H4 (cell line): ENCODE measurements around the gene RAD21L1. TPM values are rescaled to one million over a fixed set of nuclear protein-coding genes. Genes with fewer than 3 reads are reported as not detected.
A peak's percentile ranks its signal among the peaks of the same experiment; 100 is the strongest.
"Not testable (repeated sequence)": the region's sequence is repeated elsewhere in the genome, so short reads cannot be mapped to it uniquely, and the experiment has no call there.

ENCODE experiments used
- DNase-seq: peaks from one replicate; pipeline ENCODE4 v3.0.0-alpha.2; 2015; ENCODE audit warnings: low spot score
- total RNA-seq: library from RNA; depleted of rRNA; stranded (reverse); fragments of >200 nt; shearing (Covaris generic); gene quantifications from 2 replicates; pipeline ENCODE4 v1.2.3, GENCODE V29; 2014

RAD21L1 gene
- total RNA-seq, 1 experiment from 2014 or later: 0.12 TPM

DNA sequence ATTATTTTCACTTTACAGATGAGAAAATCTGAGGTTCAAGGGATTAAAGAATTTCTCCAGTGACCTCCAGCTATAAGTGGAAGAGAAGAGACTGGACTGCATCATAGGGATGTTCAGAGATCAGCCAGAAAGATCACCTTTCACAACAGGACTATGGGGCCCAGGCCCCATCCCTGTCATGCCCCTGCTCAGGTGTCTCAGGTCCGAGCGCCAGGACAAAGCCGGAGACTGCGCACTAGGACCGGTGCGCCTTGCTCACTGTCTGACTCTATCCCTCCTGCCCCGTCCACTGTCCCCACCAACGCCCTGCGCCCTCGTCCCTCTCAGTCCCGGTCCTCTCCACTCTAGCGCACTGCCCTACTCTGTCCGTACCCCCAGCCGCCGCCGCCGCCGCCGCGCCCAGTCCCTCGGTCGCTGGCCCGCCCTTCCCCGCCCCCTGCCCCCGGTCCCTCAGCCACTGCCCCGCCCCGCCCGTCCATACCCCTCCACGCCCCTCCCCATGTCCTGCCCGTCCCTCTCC, 521 bp upstream of the RAD21L1 start:
- peak; percentile 39 for DNase-seq

DNA sequence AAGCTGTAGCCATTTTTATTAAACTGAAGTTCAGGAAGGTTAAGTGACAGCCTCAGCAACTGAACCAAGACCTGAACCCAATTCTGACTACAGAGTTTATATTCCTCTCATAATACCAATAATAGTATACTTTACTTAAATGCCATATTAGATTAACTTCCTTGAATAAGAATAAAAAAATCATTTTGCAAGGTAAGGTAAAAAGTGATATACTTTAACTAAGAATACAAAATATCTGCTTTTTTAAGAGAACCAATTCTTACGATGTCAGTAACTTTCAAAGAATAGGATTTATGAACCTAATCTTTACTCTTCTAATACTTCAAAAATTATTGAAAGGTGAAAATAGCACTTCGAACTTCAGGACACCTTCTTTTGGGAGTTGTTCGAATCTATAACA, 3.7 kb downstream of the RAD21L1 start:
- no peak for DNase-seq

DNA sequence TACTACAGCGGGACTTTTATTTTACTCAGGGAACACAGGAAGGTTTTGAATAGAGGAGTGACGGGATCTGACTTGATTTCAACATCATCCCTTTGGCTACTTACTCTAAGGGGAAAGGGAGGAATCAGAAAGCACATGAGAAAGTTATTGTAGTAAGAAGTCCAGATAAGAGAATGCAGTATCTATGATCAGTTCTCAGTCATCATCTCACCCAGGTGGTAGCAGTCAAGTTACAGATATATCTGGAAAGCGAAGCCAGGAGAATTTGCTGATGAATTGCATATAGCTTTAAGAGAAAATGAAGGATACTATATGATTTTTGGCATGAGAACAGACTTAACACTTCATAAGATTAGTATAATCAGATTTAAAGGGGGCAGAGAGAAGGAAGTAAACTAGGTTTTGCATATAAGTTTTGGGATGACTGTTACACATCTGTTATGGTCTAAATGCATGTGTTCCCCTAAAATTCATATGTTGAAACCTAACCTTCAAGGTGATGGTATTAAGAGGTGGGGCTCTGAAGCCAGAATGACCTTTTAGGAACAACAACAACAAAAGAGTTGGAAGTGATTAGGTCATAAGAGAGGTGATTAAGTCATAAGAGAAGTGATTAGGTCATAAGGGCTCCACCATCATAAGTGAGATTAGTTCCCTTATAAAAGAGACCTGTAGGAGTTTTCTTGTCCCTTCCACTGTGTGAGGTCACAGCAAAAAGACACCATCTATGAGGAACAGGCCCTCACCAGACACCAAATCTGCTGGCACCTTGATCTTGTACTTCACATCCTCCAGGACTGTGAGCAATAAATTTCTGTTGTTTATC, 6.7 kb downstream of the RAD21L1 start:
- DNase-seq: no peak

DNA sequence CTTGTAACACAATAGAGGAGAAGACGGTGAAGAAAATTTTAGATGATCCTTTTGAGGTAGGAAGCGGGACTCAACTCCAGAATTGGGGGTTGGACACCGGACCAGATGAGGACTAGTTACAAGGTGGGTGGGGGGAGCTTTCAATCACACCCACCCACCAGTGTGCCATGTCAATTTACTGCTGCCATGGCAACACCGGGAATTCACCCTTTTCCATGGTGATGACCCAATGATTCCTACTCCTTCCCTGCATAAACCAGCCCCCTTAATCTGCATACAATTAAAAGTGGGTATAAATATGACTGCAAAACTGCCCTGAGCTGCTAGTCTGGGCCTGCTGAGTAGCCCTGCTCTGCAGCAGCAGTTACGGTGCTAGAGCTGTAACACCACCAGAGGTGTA, 14.7 kb downstream of the RAD21L1 start:
- DNase-seq: no peak

DNA sequence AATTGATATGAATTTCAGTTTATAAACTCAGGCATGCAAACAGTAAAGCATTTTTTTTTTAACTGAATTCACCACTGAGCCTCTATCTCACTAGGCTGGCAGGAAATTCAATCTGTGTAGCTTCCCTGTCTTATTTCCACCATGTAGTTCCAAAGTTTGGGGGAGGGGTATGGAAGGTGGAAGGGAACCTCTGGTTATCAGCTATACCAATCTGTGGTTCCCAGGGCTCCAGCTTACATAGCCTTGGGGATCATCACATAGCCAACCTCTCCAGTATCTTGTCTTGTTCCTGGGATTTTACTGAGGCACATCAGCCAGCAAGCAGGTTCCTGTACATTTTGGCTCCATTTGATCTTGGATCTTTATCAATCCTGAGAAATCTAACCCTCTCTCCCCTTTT, 15.6 kb downstream of the RAD21L1 start:
- no peak for DNase-seq

DNA sequence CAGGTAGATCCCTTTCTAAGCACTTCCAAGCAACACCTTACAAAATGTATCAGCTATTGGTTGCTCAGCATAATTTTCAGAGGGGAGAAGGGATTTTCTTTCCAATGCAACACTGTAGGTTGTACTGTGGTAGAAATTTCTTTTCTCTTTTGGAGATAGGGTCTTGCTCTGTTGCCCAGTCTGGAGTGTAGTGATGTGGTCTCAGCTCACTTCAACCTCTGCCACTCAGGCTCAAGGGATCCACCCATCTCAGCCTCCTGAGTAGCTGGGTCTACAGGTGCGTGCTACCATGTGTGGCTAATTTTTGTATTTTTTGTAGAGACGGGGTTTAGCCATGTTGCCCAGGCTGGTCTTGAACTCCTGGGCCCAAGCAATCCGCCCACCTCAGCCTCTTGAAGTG, 16.3 kb downstream of the RAD21L1 start:
- DNase-seq: no peak

DNA sequence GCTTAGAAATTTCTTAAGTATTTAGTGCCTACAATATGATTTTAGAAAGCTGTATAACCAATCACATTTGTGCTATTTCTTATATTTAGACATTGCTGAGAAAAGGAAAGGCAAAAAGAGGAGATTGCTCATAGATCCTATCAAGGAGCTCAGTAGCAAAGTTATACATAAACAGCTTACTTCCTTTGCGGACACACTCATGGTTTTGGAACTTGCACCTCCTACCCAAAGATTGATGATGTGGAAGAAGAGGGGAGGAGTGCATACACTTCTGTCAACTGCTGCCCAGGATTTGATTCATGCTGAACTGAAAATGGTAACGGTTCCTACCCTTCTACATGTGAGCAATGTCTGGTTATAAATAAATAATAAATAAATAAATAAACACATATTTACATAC, 16.7 kb downstream of the RAD21L1 start:
- peak; percentile 64 for DNase-seq

DNA sequence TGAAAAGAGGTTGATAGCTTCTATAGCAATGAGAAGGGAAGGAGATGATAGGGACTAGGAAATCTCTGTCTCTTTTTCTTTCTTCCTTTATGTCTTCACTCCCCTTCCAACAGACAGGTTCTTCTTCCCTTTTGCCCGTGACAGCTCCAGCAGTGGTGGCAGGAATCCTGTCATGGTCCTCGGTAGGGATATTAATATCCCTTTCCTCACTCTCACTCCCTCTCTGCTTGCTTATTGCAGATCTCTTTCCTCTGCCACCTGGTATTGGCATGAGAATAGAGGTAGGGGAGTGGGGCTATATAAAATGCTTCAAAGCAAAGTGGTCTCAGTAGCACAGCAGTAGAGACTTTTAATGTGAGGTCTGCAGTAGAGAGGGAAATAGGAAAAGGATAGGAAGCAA, 19.7 kb downstream of the RAD21L1 start:
- no peak for DNase-seq

DNA sequence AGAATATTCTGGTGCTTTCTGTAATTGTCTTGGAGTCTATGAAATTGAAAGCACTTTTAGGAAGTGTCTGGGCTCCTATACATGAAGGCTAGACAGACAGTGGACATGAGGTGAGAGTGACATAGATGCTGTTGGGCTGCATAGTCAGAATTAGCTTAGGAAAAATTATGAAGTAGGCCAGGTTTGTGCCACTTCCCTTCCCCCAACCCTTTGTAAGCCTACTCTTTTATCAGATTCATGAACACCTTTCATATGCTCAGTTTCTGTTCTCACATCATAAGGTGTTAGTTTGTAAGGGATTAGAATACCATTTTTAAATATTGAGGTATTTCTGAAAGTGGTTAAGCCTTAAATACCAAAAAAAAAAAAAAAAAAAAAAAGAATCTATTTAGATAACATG, 21.8 kb downstream of the RAD21L1 start:
- DNase-seq: no peak

DNA sequence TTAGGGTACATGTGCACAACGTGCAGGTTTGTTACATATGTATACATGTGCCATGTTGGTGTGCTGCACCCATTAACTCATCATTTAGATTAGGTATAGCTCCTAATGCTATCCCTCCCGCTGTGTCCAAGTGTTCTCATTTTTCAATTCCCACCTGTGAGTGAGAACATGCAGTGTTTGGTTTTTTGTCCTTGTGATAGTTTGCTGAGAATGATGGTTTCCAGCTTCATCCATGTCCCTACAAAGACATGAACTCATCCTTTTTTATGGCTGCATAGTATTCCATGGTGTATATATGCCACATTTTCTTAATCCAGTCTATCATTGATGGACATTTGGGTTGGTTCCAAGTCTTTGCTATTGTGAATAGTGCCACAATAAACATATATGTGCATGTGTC, 24.4 kb downstream of the RAD21L1 start:
- DNase-seq: not testable (repeated sequence)

DNA sequence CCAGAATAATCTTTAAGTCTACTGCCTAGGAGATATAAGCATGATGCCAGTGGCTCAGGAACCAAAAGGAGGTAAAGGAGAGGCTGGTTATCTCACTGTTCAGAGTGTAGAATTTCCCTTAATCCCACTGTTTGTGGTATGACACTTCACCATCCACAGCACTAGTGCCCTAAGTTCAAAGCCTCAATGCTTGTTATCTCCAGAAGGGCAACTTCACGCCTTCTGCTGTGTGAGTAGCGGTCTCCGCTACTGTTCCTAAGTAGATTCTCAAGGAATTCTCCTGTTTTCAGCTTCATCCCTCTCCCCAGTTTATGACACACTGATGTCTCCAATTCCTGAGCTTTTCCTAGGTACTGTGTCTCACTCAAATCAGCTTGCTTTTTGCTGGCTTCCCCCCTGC, 26.6 kb downstream of the RAD21L1 start:
- no peak for DNase-seq

DNA sequence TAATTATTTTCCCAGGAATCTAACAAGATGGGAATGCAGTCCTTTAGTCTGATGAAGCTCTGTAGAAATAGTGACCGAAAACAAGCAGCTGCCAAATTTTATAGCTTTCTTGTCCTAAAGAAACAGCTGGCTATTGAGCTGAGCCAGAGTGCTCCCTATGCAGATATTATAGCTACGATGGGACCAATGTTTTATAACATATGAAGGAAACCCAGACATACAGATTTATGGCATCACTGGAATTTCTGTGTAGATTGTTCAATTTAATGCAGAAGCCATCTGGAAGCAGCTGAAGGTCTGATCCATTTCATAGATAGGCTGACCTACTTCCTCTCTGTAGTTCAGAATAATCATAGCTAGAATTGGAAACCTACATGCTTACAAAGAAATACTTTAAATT, 28.4 kb downstream of the RAD21L1 start:
- no peak for DNase-seq

DNA sequence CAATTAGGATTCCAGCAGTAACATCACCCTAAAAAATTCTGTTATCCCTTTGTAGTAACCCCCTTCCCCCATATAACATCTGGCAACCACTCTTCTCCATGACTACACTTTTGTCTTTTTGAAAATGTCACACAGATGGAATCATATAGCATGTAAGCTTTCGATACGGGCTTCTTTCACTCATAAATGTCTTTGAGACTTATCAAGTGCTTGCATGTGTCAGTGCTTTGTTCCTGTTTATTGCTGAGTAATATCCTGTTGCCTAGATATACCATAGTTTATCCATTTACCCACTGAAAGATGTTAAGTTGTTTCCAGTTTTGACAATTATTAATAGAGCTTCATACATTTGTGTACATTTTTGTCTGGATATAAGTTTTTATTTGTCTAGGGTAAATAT, 29.8 kb downstream of the RAD21L1 start:
- no peak for DNase-seq

DNA sequence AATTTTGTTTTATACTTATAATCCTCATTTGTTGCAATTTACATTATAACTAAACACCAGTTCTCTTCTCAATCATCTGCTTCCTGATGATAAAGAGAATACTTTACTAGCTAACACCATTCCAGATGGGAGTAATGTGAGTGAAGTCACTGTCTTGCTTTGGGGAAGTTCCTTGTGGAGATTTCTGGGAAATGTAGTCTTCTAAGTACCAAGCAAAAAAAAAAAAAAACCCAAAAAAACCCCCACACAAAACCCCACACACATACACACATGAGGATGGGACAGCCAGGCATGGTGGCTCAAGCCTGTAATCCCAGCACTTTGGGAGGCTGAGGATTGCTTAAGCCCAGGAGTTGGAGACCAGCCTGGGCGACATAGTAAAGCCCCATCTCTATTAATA, 38.0 kb downstream of the RAD21L1 start:
- no peak for DNase-seq

DNA sequence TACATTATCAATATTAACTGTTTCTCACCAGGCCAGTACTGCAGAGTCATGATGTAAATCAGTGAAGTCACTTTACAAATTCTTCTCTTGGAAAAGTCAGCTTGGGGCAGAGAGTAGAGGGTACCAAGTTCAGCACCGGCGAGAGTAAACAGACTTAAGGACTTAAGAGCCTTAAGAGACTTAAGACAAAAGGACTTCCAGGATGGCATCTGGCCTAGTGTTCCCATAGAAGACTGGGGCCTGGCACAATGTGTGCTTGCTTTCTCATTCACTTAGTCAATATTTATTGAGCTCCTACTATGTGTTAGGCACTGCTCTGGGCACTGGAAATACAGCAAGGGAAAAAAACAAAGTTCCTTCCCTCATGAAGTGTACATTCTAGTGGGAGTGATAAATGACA, 38.9 kb downstream of the RAD21L1 start:
- no peak for DNase-seq

DNA sequence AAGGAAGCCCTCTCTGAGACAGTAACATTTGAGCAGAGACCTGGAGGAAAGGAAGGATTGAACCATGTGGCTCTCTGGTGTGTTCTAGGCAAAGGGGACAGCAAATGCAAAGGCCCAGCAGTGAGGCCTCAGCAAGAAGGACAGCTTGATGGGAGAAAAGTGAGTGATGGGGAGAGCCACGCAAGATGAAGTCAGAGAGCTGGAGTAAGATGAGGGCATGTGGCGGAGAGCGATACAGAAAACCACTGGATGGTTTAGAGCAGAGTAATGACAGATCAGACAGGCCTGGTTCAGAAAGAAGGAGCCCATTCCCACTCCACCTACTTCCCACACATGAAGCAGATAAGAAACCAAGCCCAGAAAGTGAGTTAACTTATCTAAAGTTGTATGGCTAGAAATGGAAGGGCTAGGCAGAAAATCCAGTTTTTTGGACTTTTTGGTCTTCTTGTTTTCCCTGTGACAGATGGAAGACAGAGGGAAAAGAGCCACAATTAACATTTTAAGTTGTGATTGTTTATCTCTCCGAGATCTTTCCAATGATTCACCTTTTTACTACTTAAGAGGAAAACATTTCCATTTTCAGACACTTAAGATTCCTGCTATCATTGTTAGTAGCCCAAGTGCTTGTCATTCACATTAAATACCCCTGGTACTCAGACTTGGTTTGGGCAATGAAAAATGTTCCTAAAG, 39.5 kb downstream of the RAD21L1 start:
- no peak for DNase-seq

DNA sequence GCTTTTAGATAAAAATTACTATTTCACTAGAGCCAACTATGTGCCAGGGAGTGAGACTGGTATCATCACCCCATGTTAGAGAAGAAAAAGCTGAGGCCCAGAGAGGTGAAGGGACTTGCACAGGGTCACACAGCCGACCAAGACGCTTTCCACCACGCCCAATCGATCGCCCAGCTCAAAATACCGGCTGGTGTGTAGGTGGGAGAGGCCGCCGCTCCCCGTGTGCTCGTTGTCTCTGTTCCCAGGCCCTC, 40.0 kb downstream of the RAD21L1 start:
- no peak for DNase-seq

DNA sequence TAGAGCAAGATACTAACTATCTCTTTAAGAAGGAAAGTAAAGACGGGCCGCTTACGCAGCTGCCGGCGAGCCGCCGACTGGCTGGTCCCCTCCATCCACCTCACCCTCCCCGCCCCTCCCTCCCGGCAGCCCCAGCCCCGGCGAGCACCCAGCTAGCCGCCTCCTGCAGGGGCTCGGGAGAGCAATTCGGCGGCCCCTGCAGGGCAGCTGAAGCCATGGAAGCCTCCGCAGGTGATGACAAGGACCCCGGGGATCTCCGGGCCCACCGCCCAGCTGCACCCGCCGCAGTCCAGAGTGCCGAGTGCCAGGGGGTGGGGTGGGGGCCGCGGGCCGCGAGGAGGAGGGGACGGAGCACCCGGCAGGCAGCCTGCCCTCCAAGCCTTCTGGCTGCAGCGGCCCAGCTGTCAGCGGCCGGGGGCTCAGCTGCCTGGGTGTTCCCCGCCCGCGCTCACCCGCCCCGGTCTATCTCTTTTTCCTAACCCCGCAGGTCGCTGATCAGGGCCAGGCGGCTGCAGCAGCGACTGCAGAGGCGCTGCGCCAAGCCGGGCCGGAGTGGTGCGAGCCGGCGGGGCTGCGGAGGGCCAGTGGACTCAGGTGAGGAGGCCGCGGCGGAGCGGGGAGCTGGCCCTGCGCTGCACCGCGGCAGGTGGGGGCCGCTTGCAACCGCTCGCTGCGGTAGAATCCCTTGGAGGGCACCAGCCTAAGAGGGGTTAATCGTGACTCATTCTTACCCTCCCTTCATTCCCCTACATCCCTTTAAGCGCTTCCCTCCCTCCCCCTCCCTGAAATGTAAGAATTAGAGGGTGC, 40.5 kb downstream of the RAD21L1 start, which contains the start of gene SNPH:
SNPH (plus strand) TSS at position 128 of the 807 bp plus-strand sequence. CDS start 29,946 bp downstream, outside the sequence.
- peak; percentile 41 for DNase-seq

DNA sequence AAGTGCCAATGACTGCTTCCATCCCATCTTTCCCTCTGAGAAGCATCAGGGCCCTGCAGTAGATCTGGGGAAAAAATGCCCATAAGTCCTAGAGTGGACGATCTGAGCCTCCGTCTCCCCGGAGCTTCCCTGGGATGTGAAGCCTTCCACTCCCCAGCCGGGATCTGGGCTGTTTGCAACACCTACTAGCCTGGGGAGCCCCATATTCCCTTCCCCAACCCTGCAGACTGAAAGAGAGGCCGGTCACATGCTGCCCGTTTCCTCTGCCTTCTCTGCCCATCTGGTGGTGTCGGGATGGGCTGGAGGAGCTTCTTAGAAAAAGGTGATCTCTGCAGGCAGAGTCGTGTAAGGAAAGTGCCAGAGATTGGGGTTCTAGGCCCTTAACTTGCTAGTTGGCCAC, 41.3 kb downstream of the RAD21L1 start:
- no peak for DNase-seq

DNA sequence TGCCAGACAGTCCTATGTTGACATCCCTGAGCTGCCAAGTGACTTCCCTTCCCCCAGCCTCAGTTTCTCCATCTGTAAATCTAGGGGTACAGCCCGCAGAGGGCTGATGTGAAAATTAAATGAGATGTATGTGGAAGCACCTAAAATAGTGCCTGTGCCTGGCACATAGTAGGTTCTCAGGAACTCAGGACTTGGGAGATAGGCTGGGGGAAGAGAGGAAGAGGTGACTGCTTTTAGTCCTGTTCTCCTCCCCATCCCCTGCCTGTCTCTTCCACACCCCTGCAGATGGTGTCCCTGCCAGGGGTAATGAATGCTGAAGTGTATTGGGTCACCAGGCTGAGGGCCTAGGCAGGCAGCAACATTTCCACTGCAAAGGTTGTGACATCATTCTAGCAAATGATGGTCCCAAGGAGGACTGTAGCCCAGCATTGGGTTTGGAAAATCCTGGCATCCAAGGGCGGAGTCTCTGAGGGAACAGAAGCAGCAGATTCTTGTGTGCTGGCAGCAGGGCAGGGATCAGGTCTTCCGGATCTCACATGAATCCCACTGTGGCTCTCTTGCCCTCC, 42.0 kb downstream of the RAD21L1 start:
- no peak for DNase-seq

DNA sequence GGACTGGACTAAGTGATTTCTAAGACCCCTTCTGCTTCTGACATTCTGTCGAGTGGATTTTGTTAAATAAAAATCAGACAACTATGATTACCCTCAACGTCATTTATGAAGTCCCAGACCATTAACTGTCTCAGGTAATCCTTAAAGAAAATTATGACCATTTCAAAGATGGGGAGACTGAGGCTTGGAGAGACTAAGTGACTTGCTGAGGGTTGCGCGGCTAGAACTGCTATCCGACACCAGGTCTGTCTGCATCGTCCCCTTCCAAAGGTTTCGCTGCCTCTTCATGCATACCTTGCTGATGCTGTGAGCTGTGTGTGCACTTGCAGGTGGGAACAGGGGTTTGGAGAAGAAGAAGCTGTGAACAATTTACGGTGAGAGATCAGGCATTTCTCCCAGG, 43.4 kb downstream of the RAD21L1 start:
- DNase-seq: no peak

DNA sequence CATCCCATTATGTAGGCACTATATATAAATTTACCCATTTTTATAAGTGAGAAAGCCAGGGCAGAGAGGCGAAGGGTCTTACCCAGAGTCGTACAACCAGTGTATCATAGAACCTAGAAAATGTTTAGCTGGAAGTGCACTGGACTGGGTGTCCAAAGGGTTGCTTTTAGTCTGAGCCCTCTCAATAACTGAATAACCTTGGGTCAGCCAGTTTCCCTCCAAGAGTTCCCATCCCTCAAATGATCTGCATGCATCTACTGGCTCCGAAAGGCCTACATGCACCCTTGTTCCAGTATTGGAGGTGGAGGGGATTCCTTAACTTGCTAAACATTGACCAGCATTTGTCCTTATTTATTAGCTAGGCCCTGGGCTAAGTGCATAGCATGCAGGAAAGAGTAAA, 44.0 kb downstream of the RAD21L1 start:
- DNase-seq: no peak
